Testis (tissue), 3 donors: ENCODE measurements around the gene IL1B. TPM values are rescaled to one million over a fixed set of nuclear protein-coding genes. Genes with fewer than 3 reads are reported as not detected.

Source experiments
- DNase-seq: peaks from one replicate; pipeline ENCODE4 v3.0.0-alpha.2; 2019
- H3K27ac ChIP-seq, 2 donors: fragments of 200-600 bp; sonication (generic); one replicate each; pipeline ENCODE4 v1.5.1; 2019
- H3K27me3 ChIP-seq: fragments of 200-600 bp; sonication (generic); one replicate; pipeline ENCODE4 v1.5.1; 2019
- H3K36me3 ChIP-seq: fragments of 200-600 bp; sonication (generic); one replicate; pipeline ENCODE4 v1.5.1; 2017; ENCODE audit warnings: low read depth; ENCODE audit errors: missing control alignments
- H3K4me1 ChIP-seq: fragments of 200-600 bp; sonication (generic); one replicate; pipeline ENCODE4 v1.5.1; 2019
- H3K4me3 ChIP-seq, 2 donors: fragments of 200-600 bp; sonication (generic); one replicate each; pipeline ENCODE4 v1.5.1; 2017 to 2019
- H3K9me3 ChIP-seq: fragments of 200-600 bp; sonication (generic); one replicate; pipeline ENCODE4 v1.5.1; 2017
- CTCF ChIP-seq, 3 experiments: fragments of 450-650 bp in 2 of 3; fragments of 200-600 bp in 1 of 3; sonication (generic) in 1 of 3; IDR thresholded peaks; one replicate each; pipeline ENCODE4 v1.5.1; 2016 to 2019; ENCODE audit warnings: antibody characterized with exemption in 3 of 3, mild to moderate bottlenecking in 2 of 3, moderate library complexity in 1 of 3
- POLR2A ChIP-seq: fragments of 450-650 bp; IDR thresholded peaks from one replicate; pipeline ENCODE4 v1.6.1; 2017; ENCODE audit warnings: antibody characterized with exemption, mild to moderate bottlenecking, moderate library complexity
- WGBS, 2 donors: methylation state at CpG; one replicate each; pipeline ENCODE4 v1.1.5; 2018; 5-methylcytosine and 5-hydroxymethylcytosine counted together
- intact Hi-C: fragments of 100-400 bp; cut with DNase I; formaldehyde crosslinking; loops from one replicate; pipeline ENCODE4 v1.15.1; 2023; ENCODE audit warnings: low total_unique reads
- polyA plus RNA-seq: library from polyadenylated mRNA; stranded (reverse); fragments of 350-450 nt; fragmentation: Illumina TruSeq; extraction: RNeasy Lipid Tissue Mini Kit (QIAGEN cat#74804); gene quantifications from one replicate; pipeline ENCODE4 v1.2.3, GENCODE V29; 2014; ENCODE audit warnings: low read depth, low replicate concordance; ENCODE audit not compliant: insufficient read depth
- total RNA-seq, 2 donors: library from RNA; depleted of rRNA; stranded (reverse); fragments of >200 nt; gene quantifications; one replicate each; pipeline ENCODE4 v1.2.3, GENCODE V29; 2016

The IL1B gene
- total and polyA plus RNA-seq, 3 donors from 2014 or later: 0.62 to 1.8 (median 0.63) TPM

- 65 to 73% methylated on average over 5 of the region's 5 CpGs for WGBS, 2 donors
These were observed 14.0 kb upstream of the IL1B start for GRCh38 chr2:112850588-112850987.

GRCh38 chr2:112849956-112850355 is 13.4 kb upstream of the IL1B start:
- no peaks in the 10 kb centered on the region for H3K36me3 ChIP-seq
- intact Hi-C loops: no loop called here
- no peaks in the 10 kb centered on the region for H3K9me3 ChIP-seq
- H3K4me3 ChIP-seq: no peak overlapping the region
- WGBS, 2 donors: 91 to 93% methylated on average over 11 of the region's 11 CpGs
- TF ChIP-seq CTCF (IDR thresholded peaks at IDR 0.05): no peak
- TF ChIP-seq POLR2A: no peak
- H3K4me1 ChIP-seq: no peaks in the 10 kb centered on the region
- H3K27ac ChIP-seq: no peak overlapping the region
- H3K27me3 ChIP-seq: no peaks in the 10 kb centered on the region
- no peak for DNase-seq

More at GRCh38 chr2:112850588-112850987, 14.0 kb upstream of the IL1B start:
- Histone ChIP-seq H3K4me3 (no peak overlapping the region), H3K9me3 (no peaks in the 10 kb centered on the region), H3K4me1 (no peaks in the 10 kb centered on the region), H3K27me3 (no peaks in the 10 kb centered on the region), H3K36me3 (no peaks in the 10 kb centered on the region), H3K27ac (no peak overlapping the region)
- no peak for DNase-seq
- no peak for TF ChIP-seq POLR2A
- no peak for TF ChIP-seq CTCF (IDR thresholded peaks at IDR 0.05)
- intact Hi-C loops: no loop called here

GRCh38 chr2:112848833-112849232 is 12.3 kb upstream of the IL1B start:
- DNase-seq: no peak
- Histone ChIP-seq H3K27ac (no peak overlapping the region), H3K4me1 (no peaks in the 10 kb centered on the region), H3K9me3 (no peaks in the 10 kb centered on the region), H3K27me3 (no peaks in the 10 kb centered on the region), H3K36me3 (no peaks in the 10 kb centered on the region), H3K4me3 (no peak overlapping the region)
- TF ChIP-seq POLR2A: no peak
- no peak for TF ChIP-seq CTCF (IDR thresholded peaks at IDR 0.05)
- intact Hi-C loops: no loop called here
- WGBS, 2 donors: 80 to 92% methylated on average over 1 of the region's 1 CpG

GRCh38 chr2:112846031-112846430 is 9.5 kb upstream of the IL1B start:
- no peaks in the 10 kb centered on the region for H3K27me3 ChIP-seq
- H3K4me1 ChIP-seq: no peaks in the 10 kb centered on the region
- no peak for DNase-seq
- WGBS, 2 donors: 92% methylated on average over 6 of the region's 6 CpGs
- intact Hi-C loops: no loop called here
- TF ChIP-seq POLR2A: no peak
- no peak for TF ChIP-seq CTCF (IDR thresholded peaks at IDR 0.05)
- H3K9me3 ChIP-seq: no peaks in the 10 kb centered on the region
- H3K4me3 ChIP-seq: no peak overlapping the region
- no peak overlapping the region for H3K27ac ChIP-seq
- no peaks in the 10 kb centered on the region for H3K36me3 ChIP-seq

- no peak overlapping the region for H3K4me3 ChIP-seq
- 77 to 83% methylated on average over 2 of the region's 2 CpGs for WGBS, 2 donors
- H3K27ac ChIP-seq: no peak overlapping the region
- no peak for DNase-seq
- no peaks in the 10 kb centered on the region for H3K27me3 ChIP-seq
- no peak for TF ChIP-seq POLR2A
- TF ChIP-seq CTCF (IDR thresholded peaks at IDR 0.05): no peak
- H3K4me1 ChIP-seq: no peaks in the 10 kb centered on the region
- no peaks in the 10 kb centered on the region for H3K9me3 ChIP-seq
- intact Hi-C loops: no loop called here
- no peaks in the 10 kb centered on the region for H3K36me3 ChIP-seq
These were observed 7.3 kb upstream of the IL1B start for GRCh38 chr2:112843836-112844235.
